WERI-Rb-1 (cell line): ENCODE measurements around the gene PEX7.

Experiments
- DNase-seq: peaks from one replicate; pipeline ENCODE4 v3.0.0-alpha.2; 2020
- H3K27ac ChIP-seq: fragments of 250-450 bp; sonication (Bioruptor Pico); 2 replicates; pipeline ENCODE4 v1.5.1; 2020; ENCODE audit warnings: mild to moderate bottlenecking, moderate library complexity
- H3K27me3 ChIP-seq: fragments of 250-450 bp; sonication (Bioruptor Pico); 2 replicates; pipeline ENCODE4 v1.5.1; 2021; ENCODE audit warnings: mild to moderate bottlenecking, low read depth, moderate library complexity; ENCODE audit not compliant: insufficient read depth, severe bottlenecking
- H3K36me3 ChIP-seq: fragments of 250-450 bp; sonication (Bioruptor Pico); 2 replicates; pipeline ENCODE4 v1.5.1; 2020; ENCODE audit warnings: mild to moderate bottlenecking, moderate library complexity
- H3K4me3 ChIP-seq: 2 replicates; pipeline ENCODE4 v1.5.1; 2011; ENCODE audit warnings: low read depth, mild to moderate bottlenecking, control low read depth, low read length
- H3K9me3 ChIP-seq: fragments of 250-450 bp; sonication (Bioruptor Pico); 2 replicates; pipeline ENCODE4 v1.5.1; 2021; ENCODE audit warnings: mild to moderate bottlenecking, moderate library complexity; ENCODE audit not compliant: severe bottlenecking
- CTCF ChIP-seq: IDR thresholded peaks from 2 replicates; pipeline ENCODE4 v1.5.1; 2011; ENCODE audit warnings: low read depth, mild to moderate bottlenecking, control low read depth, inconsistent platforms, low read length

The PEX7 gene

GRCh38 chr6:136822376-136823127, at the start of gene PEX7:
Gene PEX7, plus strand, starts transcription at chr6:136822592. Its CDS starts 74 bp downstream, at chr6:136822666.
- no peaks in the 10 kb centered on the region for H3K9me3 ChIP-seq
- DNase-seq: peak; percentile 89
- H3K27ac ChIP-seq: peak within 1 kb of the TSS; percentile 82
- no peaks in the 10 kb centered on the region for H3K27me3 ChIP-seq
- H3K4me3 ChIP-seq: peak within 1 kb of the TSS; percentile 75
- H3K36me3 ChIP-seq: peaks cover 13% of the 10 kb centered on the region
- peak; percentile 75 for TF ChIP-seq CTCF

- no peaks in the 10 kb centered on the region for H3K27me3 ChIP-seq
- H3K27ac ChIP-seq: no peak overlapping the region
- DNase-seq: no peak
- H3K36me3 ChIP-seq: no peaks in the 10 kb centered on the region
- H3K4me3 ChIP-seq: no peak overlapping the region
- TF ChIP-seq CTCF: no peak
- no peaks in the 10 kb centered on the region for H3K9me3 ChIP-seq
These were observed 49.5 kb upstream of the PEX7 start for GRCh38 chr6:136772685-136773472.

GRCh38 chr6:136773473-136773796, 49.0 kb upstream of the PEX7 start:
- no peaks in the 10 kb centered on the region for H3K36me3 ChIP-seq
- no peak overlapping the region for H3K4me3 ChIP-seq
- no peak overlapping the region for H3K27ac ChIP-seq
- no peaks in the 10 kb centered on the region for H3K27me3 ChIP-seq
- H3K9me3 ChIP-seq: no peaks in the 10 kb centered on the region
- no peak for TF ChIP-seq CTCF
- DNase-seq: no peak

- Histone ChIP-seq H3K36me3 (no peaks in the 10 kb centered on the region), H3K27me3 (no peaks in the 10 kb centered on the region), H3K9me3 (no peaks in the 10 kb centered on the region), H3K4me3 (no peak overlapping the region), H3K27ac (no peak overlapping the region)
- no peak for TF ChIP-seq CTCF
- DNase-seq: no peak
These were observed 48.0 kb upstream of the PEX7 start for GRCh38 chr6:136774228-136775041.

GRCh38 chr6:136775081-136775480, 47.3 kb upstream of the PEX7 start:
- no peak for TF ChIP-seq CTCF
- no peaks in the 10 kb centered on the region for H3K36me3 ChIP-seq
- no peaks in the 10 kb centered on the region for H3K27me3 ChIP-seq
- DNase-seq: no peak
- no peak overlapping the region for H3K4me3 ChIP-seq
- H3K9me3 ChIP-seq: no peaks in the 10 kb centered on the region
- no peak overlapping the region for H3K27ac ChIP-seq
